Astrocyte (in vitro differentiated cells and primary cell): ENCODE results near the gene PSKH1.

Experiments
- CTCF ChIP-seq: IDR thresholded peaks from 2 replicates; pipeline ENCODE4 v1.5.1; 2011; ENCODE audit warnings: low read depth, mild to moderate bottlenecking, inconsistent platforms, low read length, moderate library complexity; ENCODE audit not compliant: insufficient read depth
- EZH2 ChIP-seq: IDR thresholded peaks from 2 replicates; pipeline ENCODE4 v1.6.1; 2012; ENCODE audit warnings: mild to moderate bottlenecking, low read length, inconsistent platforms; ENCODE audit not compliant: insufficient read depth

GRCh38 chr16:67847064-67847861 is 45.8 kb upstream of the PSKH1 start, which contains the start of gene CENPT:
- TF ChIP-seq CTCF (no peak), EZH2 (no peak)
